Osteocyte (in vitro differentiated cells): ENCODE data around the gene FHL1. TPM values are rescaled to one million over a fixed set of nuclear protein-coding genes. Genes with fewer than 3 reads are reported as not detected.
A peak's percentile ranks its signal among the peaks of the same experiment; 100 is the strongest.
"Not testable (repeated sequence)": the region's sequence is repeated elsewhere in the genome, so short reads cannot be mapped to it uniquely, and the experiment has no call there.

ENCODE experiments used
- DNase-seq: peaks from one replicate; pipeline ENCODE4 v3.0.0; 2021; ENCODE audit warnings: mixed read lengths; ENCODE audit not compliant: unreplicated experiment; ENCODE audit errors: extremely low spot score
- H3K27ac Mint-ChIP-seq: one replicate; pipeline ENCODE4 v1.8.0; 2021; ENCODE audit warnings: mild to moderate bottlenecking, mixed read lengths; ENCODE audit not compliant: unreplicated experiment
- H3K27me3 Mint-ChIP-seq: one replicate; pipeline ENCODE4 v1.8.0; 2021; ENCODE audit warnings: mixed read lengths; ENCODE audit not compliant: unreplicated experiment
- H3K36me3 Mint-ChIP-seq: one replicate; pipeline ENCODE4 v1.8.0; 2021; ENCODE audit warnings: mixed read lengths; ENCODE audit not compliant: unreplicated experiment
- H3K4me1 Mint-ChIP-seq: one replicate; pipeline ENCODE4 v1.8.0; 2021; ENCODE audit warnings: mixed read lengths; ENCODE audit not compliant: unreplicated experiment
- H3K4me3 Mint-ChIP-seq: one replicate; pipeline ENCODE4 v1.8.0; 2021; ENCODE audit warnings: mild to moderate bottlenecking, moderate library complexity, mixed read lengths; ENCODE audit not compliant: unreplicated experiment
- H3K9me3 Mint-ChIP-seq: one replicate; pipeline ENCODE4 v1.8.0; 2021; ENCODE audit warnings: mixed read lengths; ENCODE audit not compliant: unreplicated experiment
- CTCF ChIP-seq: fragments of 200-600 bp; sonication (generic); IDR thresholded peaks from 2 replicates; pipeline ENCODE4 v1.5.0; 2021; ENCODE audit warnings: antibody characterized with exemption, mild to moderate bottlenecking, moderate library complexity
- long read RNA-seq: library from polyadenylated mRNA; unstranded; transcript quantifications from one replicate; pipeline ENCODE4 v2.0.0, GENCODE V29; 2021
- total RNA-seq: library from RNA; stranded (reverse); gene quantifications from 2 replicates; pipeline ENCODE4 v1.2.1, GENCODE V29; 2021

FHL1 gene
- total RNA-seq: 1,613 and 1,725 TPM in 2 replicates
- long read RNA-seq, transcript FHL1-218 (6 exons, 2,878 nt): minor isoform, 290 of 7,123 reads
- long read RNA-seq, transcript FHL1-206 (7 exons, 2,374 nt): minor isoform, 137 of 7,123 reads
- long read RNA-seq, transcript FHL1-205 (7 exons, 2,441 nt): major isoform, 5,418 of 7,123 reads
- long read RNA-seq, transcript FHL1-202 (6 exons, 1,017 nt): minor isoform, 325 of 7,123 reads
- long read RNA-seq, partial matches to known transcripts: 437 of 7,123 reads
- long read RNA-seq, other reads (novel, unspliced or antisense): 273 of 7,123 reads

DNA sequence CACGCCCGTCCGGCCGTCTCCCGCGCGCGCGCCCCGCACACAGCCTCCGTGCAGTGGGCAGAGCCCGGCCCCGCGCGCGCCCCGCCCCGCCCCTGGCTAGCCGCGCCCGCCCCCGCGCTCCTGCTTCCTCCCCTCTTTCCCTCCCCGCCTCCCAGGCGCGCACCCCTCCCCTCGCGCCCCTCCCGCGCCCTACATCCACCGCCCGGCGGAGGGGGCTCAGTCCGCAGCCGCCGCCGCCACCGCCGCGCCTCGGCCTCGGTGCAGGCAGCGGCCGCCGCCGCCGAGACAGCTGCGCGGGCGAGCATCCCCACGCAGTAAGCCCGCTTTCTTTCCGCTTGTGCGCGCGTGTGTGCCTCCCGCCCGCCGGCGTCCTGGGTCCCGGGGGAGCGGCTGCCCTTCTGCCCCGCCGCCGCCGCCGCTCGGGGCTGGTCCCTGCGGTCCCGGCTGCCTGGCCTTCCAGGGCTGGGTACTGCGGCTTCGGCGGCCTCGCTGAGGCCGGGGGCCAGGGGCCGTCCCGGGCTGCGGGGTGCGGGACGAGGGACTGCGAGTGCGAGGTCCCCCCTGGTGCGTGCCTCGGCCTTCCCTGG, at the start of gene FHL1:
Gene FHL1 (plus strand): TSS at position 219 of the 587 bp plus-strand sequence.
- TF ChIP-seq CTCF: no peak
- Mint-ChIP-seq H3K4me1 (peaks cover 20% of the 10 kb centered on the region), H3K27me3 (no peaks in the 10 kb centered on the region), H3K27ac (peak within 1 kb of the TSS; percentile 93), H3K9me3 (peaks cover 18% of the 10 kb centered on the region), H3K4me3 (peak within 1 kb of the TSS; percentile 82), H3K36me3 (peaks cover 13% of the 10 kb centered on the region)
- peak; percentile 89 for DNase-seq

- Mint-ChIP-seq H3K27me3 (no peaks in the 10 kb centered on the region), H3K4me1 (no peaks in the 10 kb centered on the region), H3K36me3 (no peaks in the 10 kb centered on the region), H3K9me3 (no peaks in the 10 kb centered on the region), H3K27ac (no peak overlapping the region), H3K4me3 (no peak overlapping the region)
- TF ChIP-seq CTCF: no peak
- no peak for DNase-seq
Measured at GRCh38 chrX:136097871-136098805, 49.2 kb upstream of the FHL1 start.

DNA sequence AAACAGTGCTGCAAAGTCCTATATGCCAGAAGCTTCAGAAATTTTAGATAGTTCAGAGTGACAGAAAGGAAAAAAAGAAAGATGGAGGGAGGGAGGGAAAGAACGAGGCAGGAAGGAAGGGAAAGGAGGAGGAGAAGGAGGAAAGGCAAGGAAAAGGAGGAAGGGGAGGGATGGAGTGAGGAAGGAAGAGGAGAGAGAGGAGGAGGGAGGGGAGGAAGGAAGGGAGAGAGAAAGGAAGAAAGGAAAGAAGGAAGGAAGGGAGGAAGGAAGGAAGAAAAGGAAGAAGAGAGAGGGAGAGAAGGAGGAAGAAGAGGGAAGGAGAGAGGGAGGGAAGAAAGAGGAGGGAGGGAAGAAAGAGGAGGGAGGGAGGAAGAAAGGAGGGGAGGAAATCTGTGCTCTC, 42.4 kb upstream of the FHL1 start:
- no peak for TF ChIP-seq CTCF
- H3K9me3 Mint-ChIP-seq: peaks cover 9% of the 10 kb centered on the region
- DNase-seq: no peak
- H3K27ac Mint-ChIP-seq: no peak overlapping the region
- H3K4me3 Mint-ChIP-seq: no peak overlapping the region
- H3K36me3 Mint-ChIP-seq: no peaks in the 10 kb centered on the region
- no peaks in the 10 kb centered on the region for H3K4me1 Mint-ChIP-seq
- H3K27me3 Mint-ChIP-seq: no peaks in the 10 kb centered on the region

- no peak for TF ChIP-seq CTCF
- Mint-ChIP-seq H3K4me1 (no peaks in the 10 kb centered on the region), H3K27ac (no peak overlapping the region), H3K4me3 (no peak overlapping the region), H3K9me3 (peaks cover 21% of the 10 kb centered on the region), H3K36me3 (no peaks in the 10 kb centered on the region), H3K27me3 (no peaks in the 10 kb centered on the region)
- DNase-seq: no peak
Measured at GRCh38 chrX:136106920-136107528, 40.3 kb upstream of the FHL1 start.

DNA sequence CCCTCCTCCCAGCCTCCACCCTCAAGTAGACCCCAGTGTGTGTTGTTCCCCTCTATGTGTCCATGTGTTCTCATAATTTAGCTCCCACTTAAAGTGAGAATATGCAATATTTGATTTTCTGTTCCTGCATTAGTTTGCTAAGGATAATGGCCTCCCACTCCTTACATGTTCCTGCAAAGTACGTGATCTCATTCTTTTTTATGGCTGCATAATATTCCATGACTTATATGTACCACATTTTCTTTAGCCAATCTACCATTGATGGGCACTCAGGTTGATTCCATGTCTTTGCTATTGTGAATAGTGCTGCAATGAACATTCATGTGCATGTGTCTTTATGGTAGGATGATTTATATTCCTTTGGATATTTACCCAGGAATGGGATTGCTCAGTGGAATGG, 38.4 kb upstream of the FHL1 start:
- peaks cover 23% of the 10 kb centered on the region for H3K9me3 Mint-ChIP-seq
- not testable (repeated sequence) for H3K4me3 Mint-ChIP-seq, H3K27me3 Mint-ChIP-seq, DNase-seq, H3K36me3 Mint-ChIP-seq, H3K27ac Mint-ChIP-seq, H3K4me1 Mint-ChIP-seq
